Vagina (tissue), 2 donors: Measurements from ENCODE around the gene FUBP3.

ENCODE experiments used
- CTCF ChIP-seq, 3 experiments: fragments of 450-650 bp in 2 of 3; fragments of 200-600 bp in 1 of 3; sonication (generic) in 1 of 3; IDR thresholded peaks; one replicate each; pipeline ENCODE4 v1.5.1; 2017 to 2019; ENCODE audit warnings: antibody characterized with exemption in 3 of 3, mild to moderate bottlenecking in 2 of 3, moderate library complexity in 2 of 3
- POLR2A ChIP-seq, 2 donors: fragments of 450-650 bp; IDR thresholded peaks; one replicate each; pipeline ENCODE4 v1.6.1; 2017; ENCODE audit warnings: antibody characterized with exemption in 2 of 2, mild to moderate bottlenecking in 2 of 2, moderate library complexity in 2 of 2
- POLR2AphosphoS5 ChIP-seq, 2 donors: sonication (generic); formaldehyde crosslinking; IDR thresholded peaks; one replicate each; pipeline ENCODE4 v1.9.0; 2017; ENCODE audit warnings: antibody characterized with exemption in 2 of 2, mild to moderate bottlenecking in 2 of 2, low read depth in 1 of 2; ENCODE audit not compliant: insufficient read depth in 1 of 2

GRCh38 chr9:130608554-130609134, 29.3 kb downstream of the FUBP3 start:
- no peak for TF ChIP-seq CTCF (IDR thresholded peaks at IDR 0.05)
- TF ChIP-seq POLR2A (IDR thresholded peaks at IDR 0.05), result no peak
- no peak for TF ChIP-seq POLR2AphosphoS5 (IDR thresholded peaks at IDR 0.05; ENCODE audit: insufficient read depth in 1 of 2, low read depth in 1 of 2)
